IPS DF 6.9 (cell line): ENCODE measurements around the gene GRB14.
A peak's percentile ranks its signal among the peaks of the same experiment; 100 is the strongest.

Experiments used
- DNase-seq: peaks from one replicate; pipeline ENCODE4 v3.0.0-alpha.2; 2013; ENCODE audit warnings: low read depth, low spot score
- H3K27ac ChIP-seq: one replicate; pipeline ENCODE4 v1.5.1; 2013; ENCODE audit warnings: low read length, control low read depth
- H3K27me3 ChIP-seq: 2 replicates; pipeline ENCODE4 v1.6.1; 2013; ENCODE audit warnings: mild to moderate bottlenecking, low read length; ENCODE audit not compliant: control insufficient read depth, insufficient read depth
- H3K36me3 ChIP-seq: 2 replicates; pipeline ENCODE4 v1.6.1; 2013; ENCODE audit warnings: low read length; ENCODE audit not compliant: control insufficient read depth, insufficient read depth
- H3K4me1 ChIP-seq: 2 replicates; pipeline ENCODE4 v1.6.1; 2013; ENCODE audit warnings: low read length; ENCODE audit not compliant: control insufficient read depth, insufficient read depth
- H3K4me3 ChIP-seq: 2 replicates; pipeline ENCODE4 v1.5.1; 2013; ENCODE audit warnings: mild to moderate bottlenecking, low read length
- H3K9me3 ChIP-seq: 2 replicates; pipeline ENCODE4 v1.6.1; 2013; ENCODE audit warnings: low read length, inconsistent platforms; ENCODE audit not compliant: control insufficient read depth, insufficient read depth
- WGBS: extraction: QIAGEN DNeasy Blood & Tissue Kit; methylation state at CpG from one replicate; pipeline ENCODE4 v1.1.7; 2013; ENCODE audit warnings: mixed read lengths, missing lambda C conversion rate; ENCODE audit not compliant: insufficient read length, insufficient coverage; 5-methylcytosine and 5-hydroxymethylcytosine counted together

GRB14 gene

DNA sequence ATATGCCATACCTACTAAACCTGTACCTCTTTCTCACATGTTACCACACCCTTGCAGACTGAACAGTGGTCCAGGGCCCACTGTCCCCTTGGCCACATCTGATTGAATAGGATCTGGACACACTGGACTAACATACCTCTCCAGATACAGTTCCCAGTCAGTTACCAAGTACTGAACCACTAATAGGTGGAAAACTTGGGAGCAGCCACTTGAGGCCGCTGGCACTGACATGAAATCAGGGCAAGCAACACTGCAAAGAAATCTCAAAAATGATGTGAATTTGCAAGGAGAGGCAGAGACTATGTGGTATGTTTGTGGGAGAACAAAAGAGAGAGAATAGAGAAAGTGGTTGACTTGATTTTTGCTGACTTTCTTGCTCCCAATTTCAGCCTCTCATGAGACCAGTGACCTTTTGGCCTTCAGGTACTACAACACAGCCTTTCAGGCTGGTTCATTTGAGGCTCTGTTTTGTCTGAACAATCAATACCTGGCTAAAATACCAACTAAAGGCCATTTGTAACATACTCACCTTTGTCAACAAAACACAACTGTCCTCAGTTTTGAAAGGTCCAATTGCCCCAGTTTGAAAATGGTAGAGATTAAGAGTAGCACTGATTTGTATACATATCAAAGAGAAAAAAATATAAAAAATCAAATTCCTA is 7.8 kb downstream of the GRB14 start:
- Histone ChIP-seq H3K27ac (no peak overlapping the region), H3K27me3 (no peaks in the 10 kb centered on the region), H3K4me1 (no peaks in the 10 kb centered on the region), H3K4me3 (no peak overlapping the region), H3K36me3 (no peaks in the 10 kb centered on the region), H3K9me3 (no peaks in the 10 kb centered on the region)
- no CpG with 5 or more reads among the region's 1 CpG for WGBS
- DNase-seq: no peak

DNA sequence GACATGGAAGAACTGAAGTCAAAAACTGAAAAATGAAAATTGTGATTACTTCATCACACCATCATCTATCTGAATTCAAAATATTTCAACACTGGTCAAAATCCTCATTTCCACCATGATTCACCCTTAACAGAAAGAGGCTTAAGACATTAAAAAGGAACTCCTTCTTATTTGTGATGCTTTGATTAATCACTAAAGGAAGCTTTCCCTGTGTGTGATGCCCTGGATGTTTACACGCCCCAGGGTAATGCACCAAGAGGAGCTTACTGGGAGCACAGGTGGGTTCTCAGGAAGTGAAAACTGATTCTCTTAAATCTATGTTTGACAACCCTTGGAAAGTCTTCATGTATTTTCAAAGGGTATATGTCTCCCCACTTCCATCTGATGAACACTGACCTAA is 11.5 kb downstream of the GRB14 start:
- no peak overlapping the region for H3K4me3 ChIP-seq
- no peaks in the 10 kb centered on the region for H3K36me3 ChIP-seq
- WGBS: no CpG with 5 or more reads among the region's 1 CpG
- no peak for DNase-seq
- H3K4me1 ChIP-seq: no peaks in the 10 kb centered on the region; the same call in 1 of the 2 replicates
- no peaks in the 10 kb centered on the region for H3K9me3 ChIP-seq
- no peak overlapping the region for H3K27ac ChIP-seq
- no peaks in the 10 kb centered on the region for H3K27me3 ChIP-seq

DNA sequence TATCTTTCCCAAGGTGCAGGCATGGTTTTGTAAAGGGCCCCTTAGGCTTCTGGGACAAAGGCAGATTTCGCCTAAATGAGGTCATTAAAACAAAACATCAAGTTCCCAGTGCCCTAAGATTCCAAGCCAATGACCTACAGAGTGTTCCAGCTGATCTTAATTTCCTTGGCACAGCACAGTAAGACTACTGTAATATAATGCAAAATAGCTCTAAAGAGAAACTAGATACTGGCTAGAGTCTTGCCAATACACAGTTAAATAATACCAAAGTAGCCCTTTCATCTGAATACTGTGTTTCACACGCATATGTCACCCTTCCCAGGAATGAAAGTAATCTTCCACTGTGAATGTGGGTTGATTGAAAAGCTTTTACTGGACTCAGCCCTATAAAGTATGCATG is 14.7 kb downstream of the GRB14 start:
- Histone ChIP-seq H3K27ac (no peak overlapping the region), H3K4me1 (no peaks in the 10 kb centered on the region; the same call in 1 of the 2 replicates), H3K9me3 (no peaks in the 10 kb centered on the region), H3K4me3 (no peak overlapping the region), H3K27me3 (no peaks in the 10 kb centered on the region), H3K36me3 (no peaks in the 10 kb centered on the region)
- no CpG with 5 or more reads among the region's 2 CpGs for WGBS
- DNase-seq: no peak

DNA sequence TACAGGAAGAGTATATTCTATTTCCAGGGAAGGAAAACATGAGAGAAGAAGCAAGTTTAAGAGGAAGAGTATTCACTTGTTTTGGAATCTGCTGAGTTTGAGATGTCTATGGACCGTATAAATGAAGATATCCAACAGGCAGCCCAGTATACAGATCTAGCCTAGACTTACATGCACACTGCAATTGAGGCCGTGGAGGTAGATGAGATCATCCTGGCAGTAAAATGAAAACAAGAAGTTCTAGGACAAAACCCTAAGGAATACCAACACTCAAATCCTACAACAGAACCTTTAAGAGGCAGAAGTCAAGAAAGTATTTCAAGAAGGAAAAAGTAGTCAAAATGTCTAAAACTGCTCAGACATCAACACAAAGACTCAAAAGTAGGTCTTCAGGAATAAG is 16.0 kb downstream of the GRB14 start:
- WGBS: no CpG with 5 or more reads among the region's 2 CpGs
- no peak for DNase-seq
- no peaks in the 10 kb centered on the region for H3K27me3 ChIP-seq
- H3K9me3 ChIP-seq: no peaks in the 10 kb centered on the region
- no peak overlapping the region for H3K4me3 ChIP-seq
- no peaks in the 10 kb centered on the region; the same call in 1 of the 2 replicates for H3K4me1 ChIP-seq
- H3K36me3 ChIP-seq: no peaks in the 10 kb centered on the region
- H3K27ac ChIP-seq: no peak overlapping the region

DNA sequence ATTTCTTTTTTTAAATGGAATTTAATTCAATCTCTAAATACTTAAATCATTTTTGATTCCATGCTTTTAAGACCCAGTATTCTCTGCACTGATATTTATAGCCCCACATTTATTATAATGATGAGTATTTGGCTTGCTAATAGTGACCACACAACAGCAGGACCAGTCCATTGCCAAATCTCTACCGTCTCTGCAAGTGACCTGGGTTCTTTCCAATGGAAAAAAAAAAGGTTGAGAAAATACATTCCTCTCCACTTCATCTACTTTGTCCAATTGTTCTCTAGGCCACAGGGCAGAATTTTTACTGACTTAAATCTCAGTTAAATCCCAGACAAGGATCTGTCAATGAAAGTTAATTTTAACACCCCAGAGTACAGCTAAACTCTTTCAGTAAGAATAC is 20.5 kb downstream of the GRB14 start:
- Histone ChIP-seq H3K27me3 (no peaks in the 10 kb centered on the region), H3K9me3 (no peaks in the 10 kb centered on the region), H3K27ac (no peak overlapping the region), H3K4me3 (no peak overlapping the region), H3K4me1 (no peaks in the 10 kb centered on the region), H3K36me3 (no peaks in the 10 kb centered on the region)
- no CpG with 5 or more reads among the region's 1 CpG for WGBS
- no peak for DNase-seq

DNA sequence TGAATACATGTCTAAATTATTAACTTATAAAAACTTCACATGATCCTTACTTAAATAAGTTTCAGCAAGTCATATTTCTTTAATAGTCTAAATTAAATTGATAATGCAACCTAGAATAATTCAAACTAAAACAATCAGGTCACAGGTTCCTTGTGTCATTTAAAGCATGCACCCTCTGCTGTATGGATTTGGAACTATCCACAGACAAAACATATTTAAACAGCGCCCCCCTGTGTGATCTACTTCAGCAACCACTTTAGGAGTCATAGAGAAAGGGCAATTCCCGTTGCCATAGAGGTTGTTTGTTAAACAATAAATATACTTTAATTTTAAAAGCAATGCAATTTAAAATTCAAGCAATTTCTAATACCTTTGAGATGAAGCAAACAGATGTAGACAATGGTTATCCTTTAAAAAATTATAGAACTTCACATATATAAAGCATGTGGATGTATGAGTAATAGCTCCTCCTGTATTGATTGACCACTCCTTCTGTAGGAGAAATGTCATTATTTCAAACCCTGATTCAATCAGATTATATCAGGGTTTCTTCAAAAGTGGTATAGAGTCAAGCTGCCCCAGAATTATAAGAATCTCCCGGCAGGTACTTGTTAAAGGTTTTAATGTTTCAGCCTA is 21.2 kb downstream of the GRB14 start:
- no peaks in the 10 kb centered on the region for H3K9me3 ChIP-seq
- no peak overlapping the region for H3K4me3 ChIP-seq
- no peak for DNase-seq
- H3K27ac ChIP-seq: no peak overlapping the region
- H3K4me1 ChIP-seq: no peaks in the 10 kb centered on the region
- no CpG with 5 or more reads among the region's 3 CpGs for WGBS
- no peaks in the 10 kb centered on the region for H3K36me3 ChIP-seq
- H3K27me3 ChIP-seq: no peaks in the 10 kb centered on the region

DNA sequence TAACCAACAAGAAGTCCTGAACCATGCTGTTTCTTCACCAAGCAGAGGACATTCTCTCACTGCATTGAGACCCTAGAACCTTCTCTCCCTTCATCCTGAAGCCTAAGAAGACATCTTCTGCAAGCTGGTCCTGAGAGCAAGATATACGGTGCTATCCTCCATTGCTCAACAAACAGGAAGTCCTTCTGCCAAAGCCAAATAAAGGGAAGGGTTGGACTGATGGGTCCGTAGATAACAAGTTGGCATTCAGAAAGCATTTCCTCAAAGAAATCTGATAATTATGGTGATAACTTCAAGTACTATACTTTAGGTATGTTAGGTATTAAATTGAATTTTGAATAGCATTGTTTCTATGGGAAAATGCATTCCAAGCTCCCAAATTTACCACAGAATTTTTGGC is 23.3 kb downstream of the GRB14 start:
- DNase-seq: no peak
- no peaks in the 10 kb centered on the region for H3K9me3 ChIP-seq

DNA sequence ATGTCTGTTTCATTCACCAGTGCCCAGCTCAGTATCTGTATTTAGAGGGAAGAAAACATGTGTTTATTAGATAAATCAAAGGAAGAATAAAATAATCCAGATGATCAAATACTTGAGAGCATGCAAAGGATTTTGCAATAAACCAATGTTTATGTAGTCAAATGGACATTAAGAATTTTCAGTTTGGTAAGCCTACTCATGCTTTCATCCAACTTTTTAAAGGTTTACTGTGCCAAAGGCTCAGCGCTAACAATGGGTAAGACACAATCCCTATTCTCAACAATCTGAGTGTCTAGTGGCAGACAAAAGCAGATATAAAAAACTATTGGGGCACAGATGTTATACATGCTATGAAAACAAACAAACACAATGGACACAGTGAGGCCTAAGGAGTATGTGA is 26.3 kb downstream of the GRB14 start:
- Histone ChIP-seq H3K4me1 (no peaks in the 10 kb centered on the region), H3K27me3 (no peaks in the 10 kb centered on the region), H3K36me3 (no peaks in the 10 kb centered on the region), H3K4me3 (no peak overlapping the region), H3K27ac (no peak overlapping the region), H3K9me3 (no peaks in the 10 kb centered on the region)
- DNase-seq: no peak
- WGBS: no CpG with 5 or more reads among the region's 1 CpG

More for the DNA sequence above, 23.3 kb downstream of the GRB14 start:
- Histone ChIP-seq H3K4me3 (no peak overlapping the region), H3K36me3 (no peaks in the 10 kb centered on the region), H3K27ac (no peak overlapping the region), H3K27me3 (no peaks in the 10 kb centered on the region), H3K4me1 (no peaks in the 10 kb centered on the region)
- WGBS: no CpG with 5 or more reads among the region's 2 CpGs

DNA sequence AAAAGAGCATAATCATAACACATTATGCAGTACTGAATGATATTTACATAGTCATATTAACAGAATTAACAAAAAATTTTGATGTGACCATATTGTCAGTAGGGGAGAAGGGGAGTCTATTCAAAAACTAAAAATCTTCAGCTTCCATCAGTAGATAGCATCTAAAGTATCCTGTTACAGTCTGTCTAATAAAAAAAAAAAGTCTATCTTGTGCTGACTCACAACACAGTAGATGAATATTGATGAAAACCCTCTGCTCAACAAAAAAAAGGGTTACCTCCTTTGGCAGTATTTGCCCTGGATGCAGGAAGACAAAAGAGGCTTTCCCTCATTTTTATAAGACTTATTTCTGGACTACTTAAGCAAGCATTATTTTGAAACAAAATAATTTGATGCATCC is 27.3 kb downstream of the GRB14 start:
- Histone ChIP-seq H3K27me3 (no peaks in the 10 kb centered on the region), H3K36me3 (no peaks in the 10 kb centered on the region), H3K4me3 (no peak overlapping the region), H3K4me1 (no peaks in the 10 kb centered on the region), H3K27ac (no peak overlapping the region), H3K9me3 (no peaks in the 10 kb centered on the region)
- DNase-seq: no peak

DNA sequence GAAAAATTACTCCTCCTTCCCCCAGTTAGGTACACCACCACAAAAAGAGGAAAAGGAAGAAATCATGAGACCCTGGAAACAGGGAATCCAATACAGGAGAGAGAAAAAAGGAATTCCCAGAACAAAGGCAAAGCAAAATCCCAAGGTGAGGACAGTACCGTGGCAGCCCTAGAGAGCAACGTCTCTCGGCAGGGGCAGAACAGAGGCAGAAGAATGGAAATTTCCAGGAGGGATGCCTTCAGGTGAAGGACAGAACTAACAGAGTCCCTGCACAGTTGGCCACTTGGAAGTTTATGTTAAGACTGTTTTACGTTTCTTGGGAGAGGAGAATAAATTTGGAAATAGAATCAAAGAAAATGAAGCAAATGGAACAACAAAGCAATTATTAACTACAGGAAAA is 27.7 kb downstream of the GRB14 start:
- H3K36me3 ChIP-seq: no peaks in the 10 kb centered on the region
- no peaks in the 10 kb centered on the region for H3K27me3 ChIP-seq
- H3K27ac ChIP-seq: no peak overlapping the region
- H3K4me1 ChIP-seq: no peaks in the 10 kb centered on the region
- no peaks in the 10 kb centered on the region for H3K9me3 ChIP-seq
- peak; percentile 27 for DNase-seq
- WGBS: no CpG with 5 or more reads among the region's 4 CpGs
- H3K4me3 ChIP-seq: no peak overlapping the region

DNA sequence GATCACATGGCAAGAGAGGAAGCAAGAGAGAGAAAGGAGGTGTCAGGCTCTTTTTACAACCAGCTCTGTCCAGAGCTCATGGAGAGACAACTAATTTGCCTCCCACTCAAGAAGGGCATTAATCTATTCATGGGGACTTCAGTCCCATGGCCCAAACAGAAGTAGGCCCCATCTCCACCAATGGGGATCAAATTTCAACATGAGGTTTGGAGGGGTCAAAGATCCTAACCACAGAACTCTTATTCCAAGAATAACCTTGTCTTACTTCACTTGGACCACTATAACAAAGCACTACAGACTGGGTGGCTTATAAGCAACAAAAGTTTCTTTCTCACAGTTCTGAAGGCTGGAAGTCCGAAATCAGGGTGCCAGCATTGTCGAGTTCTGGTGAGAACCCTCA is 31.8 kb downstream of the GRB14 start:
- no peaks in the 10 kb centered on the region for H3K9me3 ChIP-seq
- H3K27ac ChIP-seq: no peak overlapping the region
- H3K4me1 ChIP-seq: no peaks in the 10 kb centered on the region
- no CpG with 5 or more reads among the region's 2 CpGs for WGBS
- no peaks in the 10 kb centered on the region for H3K36me3 ChIP-seq
- H3K4me3 ChIP-seq: no peak overlapping the region
- H3K27me3 ChIP-seq: no peaks in the 10 kb centered on the region
- no peak for DNase-seq
